Bronchial epithelial cell (primary cell): ENCODE measurements around the gene LUC7L. TPM values are rescaled to one million over a fixed set of nuclear protein-coding genes. Genes with fewer than 3 reads are reported as not detected.
A peak's percentile ranks its signal among the peaks of the same experiment; 100 is the strongest.

ENCODE experiments used
- DNase-seq: peaks from one replicate; pipeline ENCODE4 v3.0.0-alpha.2; 2010; ENCODE audit warnings: low read depth
- FAIRE-seq: peaks from 2 replicates; lab custom pipeline; 2011; peaks lifted over from hg19 to GRCh38; lab: Jason Lieb, UNC
- H3K27me3 ChIP-seq: 2 replicates; pipeline ENCODE4 v1.5.1; 2011; ENCODE audit warnings: low read length; ENCODE audit not compliant: control insufficient read depth, insufficient read depth
- H3K36me3 ChIP-seq: 2 replicates; pipeline ENCODE4 v1.5.1; 2011; ENCODE audit warnings: low read length; ENCODE audit not compliant: control insufficient read depth, insufficient read depth
- H3K4me3 ChIP-seq: 2 replicates; pipeline ENCODE4 v1.5.1; 2011; ENCODE audit warnings: mild to moderate bottlenecking, low read depth, low read length, control low read depth
- CTCF ChIP-seq: IDR thresholded peaks from 2 replicates; pipeline ENCODE4 v1.5.1; 2011; ENCODE audit warnings: mild to moderate bottlenecking, moderate library complexity, low read length, control low read depth, inconsistent platforms; ENCODE audit not compliant: insufficient read depth, severe bottlenecking
- total RNA-seq: library from RNA; depleted of rRNA; stranded (reverse); fragments of >200 nt; gene quantifications from 2 replicates; pipeline ENCODE4 v1.2.1, GENCODE V29; 2014

LUC7L gene
- total RNA-seq, 1 donor from 2014 or later, result 29.5 TPM

GRCh38 chr16:243348-243747 lies 14.1 kb upstream of the LUC7L start:
- no peaks in the 10 kb centered on the region for H3K27me3 ChIP-seq
- H3K4me3 ChIP-seq, result no peak overlapping the region
- TF ChIP-seq CTCF, result no peak
- DNase-seq, result no peak
- no peak for FAIRE-seq
- H3K36me3 ChIP-seq, result no peaks in the 10 kb centered on the region

- Histone ChIP-seq H3K4me3 (no peak overlapping the region), H3K36me3 (no peaks in the 10 kb centered on the region), H3K27me3 (no peaks in the 10 kb centered on the region)
- DNase-seq, result no peak
- TF ChIP-seq CTCF, result no peak
- FAIRE-seq, result no peak
These were observed 13.0 kb upstream of the LUC7L start for GRCh38 chr16:242281-242680.

- Histone ChIP-seq H3K27me3 (no peaks in the 10 kb centered on the region), H3K36me3 (no peaks in the 10 kb centered on the region), H3K4me3 (no peak overlapping the region)
- FAIRE-seq, result no peak
- no peak for DNase-seq
- TF ChIP-seq CTCF, result no peak
These were observed 11.3 kb upstream of the LUC7L start for GRCh38 chr16:240559-240958.

- Histone ChIP-seq H3K27me3 (no peaks in the 10 kb centered on the region), H3K4me3 (no peak overlapping the region), H3K36me3 (no peaks in the 10 kb centered on the region)
- FAIRE-seq, result peak; percentile 23
- TF ChIP-seq CTCF, result no peak
- DNase-seq, result no peak
These were observed 10.7 kb upstream of the LUC7L start for GRCh38 chr16:239948-240277.

- no peak for FAIRE-seq
- peak; percentile 63 for TF ChIP-seq CTCF
- Histone ChIP-seq H3K27me3 (no peaks in the 10 kb centered on the region), H3K4me3 (peak within 1 kb of the TSS; percentile 86), H3K36me3 (no peaks in the 10 kb centered on the region)
- peak; percentile 74 for DNase-seq
These were observed 5.4 kb upstream of the LUC7L start, which contains the start of gene FAM234A for GRCh38 chr16:234468-235305. FAM234A (plus strand) TSS chr16:234821; CDS start chr16:254414, 19,593 bp downstream.
